Hepatocyte (in vitro differentiated cells): ENCODE results near the gene MAP3K3. TPM values are rescaled to one million over a fixed set of nuclear protein-coding genes. Genes with fewer than 3 reads are reported as not detected.

ENCODE experiments used
- DNase-seq: peaks from one replicate; pipeline ENCODE4 v3.0.0-alpha.2; 2016; ENCODE audit warnings: low spot score
- H2AFZ ChIP-seq: fragments of 200-600 bp; sonication (generic); 2 replicates; pipeline ENCODE4 v1.6.0; 2016; ENCODE audit warnings: antibody characterized with exemption, mild to moderate bottlenecking
- H3K27ac ChIP-seq: fragments of 200-600 bp; sonication (generic); 2 replicates; pipeline ENCODE4 v1.5.1; 2016; ENCODE audit warnings: mild to moderate bottlenecking
- H3K27me3 ChIP-seq: fragments of 200-600 bp; sonication (generic); 2 replicates; pipeline ENCODE4 v1.6.1; 2016
- H3K36me3 ChIP-seq: fragments of 200-600 bp; sonication (generic); replicated peaks from 2 replicates; pipeline ENCODE4 v1.5.1; 2016; ENCODE audit warnings: low read depth; ENCODE audit not compliant: insufficient read depth
- H3K4me1 ChIP-seq: fragments of 200-600 bp; sonication (generic); 2 replicates; pipeline ENCODE4 v1.5.1; 2016; ENCODE audit warnings: mild to moderate bottlenecking, moderate library complexity; ENCODE audit not compliant: insufficient read depth
- H3K4me2 ChIP-seq: fragments of 200-600 bp; sonication (generic); 2 replicates; pipeline ENCODE4 v1.6.0; 2016
- H3K4me3 ChIP-seq: fragments of 200-600 bp; sonication (generic); 2 replicates; pipeline ENCODE4 v1.5.1; 2016; ENCODE audit warnings: mild to moderate bottlenecking
- H3K79me2 ChIP-seq: fragments of 200-600 bp; sonication (generic); 2 replicates; pipeline ENCODE4 v1.6.0; 2017; ENCODE audit warnings: mild to moderate bottlenecking
- H3K9me2 ChIP-seq: fragments of 200-600 bp; sonication (generic); replicated peaks from 2 replicates; pipeline ENCODE4 v1.6.0; 2017; ENCODE audit warnings: mild to moderate bottlenecking; ENCODE audit not compliant: insufficient read depth
- H3K9me3 ChIP-seq: fragments of 200-600 bp; sonication (generic); 2 replicates; pipeline ENCODE4 v1.5.1; 2016; ENCODE audit warnings: low read depth, mild to moderate bottlenecking
- H4K20me1 ChIP-seq: fragments of 200-600 bp; sonication (generic); 2 replicates; pipeline ENCODE4 v1.6.0; 2016; ENCODE audit warnings: mild to moderate bottlenecking; ENCODE audit not compliant: insufficient read depth, poor library complexity, severe bottlenecking
- EZH2 ChIP-seq: fragments of 200-600 bp; sonication (generic); IDR thresholded peaks from 2 replicates; pipeline ENCODE4 v1.6.1; 2016; ENCODE audit warnings: antibody characterized with exemption, mild to moderate bottlenecking, borderline replicate concordance
- EZH2phosphoT487 ChIP-seq: fragments of 200-600 bp; sonication (generic); IDR thresholded peaks from one replicate; pipeline ENCODE4 v1.6.1; 2018; ENCODE audit warnings: antibody characterized with exemption, mild to moderate bottlenecking, low read depth, moderate library complexity; ENCODE audit not compliant: unreplicated experiment, severe bottlenecking
- WGBS: methylation state at CpG from one replicate; pipeline ENCODE4 v1.1.6; 2016; ENCODE audit warnings: low lambda C conversion rate; ENCODE audit errors: missing lambda C conversion rate; 5-methylcytosine and 5-hydroxymethylcytosine counted together
- polyA plus RNA-seq: library from polyadenylated mRNA; unstranded; fragments of >200 nt; fragmentation: Nextera tagmentation; extraction: Ambion mirVana; gene quantifications from 2 replicates; pipeline ENCODE4 v1.2.1, GENCODE V29; 2016
- total RNA-seq: library from RNA; depleted of rRNA; stranded (reverse); fragments of >200 nt; gene quantifications from 2 replicates; pipeline ENCODE4 v1.2.3, GENCODE V29; 2014
- TF ChIP-seq, protein P1 (sequence below): fragments of 200-600 bp; sonication (generic); IDR thresholded peaks from 2 replicates; pipeline ENCODE4 v1.5.1; 2016; ENCODE audit warnings: antibody characterized with exemption, mild to moderate bottlenecking; ENCODE audit not compliant: poor library complexity

Gene MAP3K3
- total and polyA plus RNA-seq, 2 experiments from 2014 or later = 13.4 to 15.5 TPM

- Histone ChIP-seq H4K20me1 (no peaks in the 10 kb centered on the region), H3K27ac (peak overlapping the region; percentile 63), H3K9me3 (no peaks in the 10 kb centered on the region), H3K36me3 (no peaks in the 10 kb centered on the region), H3K4me3 (no peak overlapping the region), H3K4me2 (peak overlapping the region; percentile 52), H3K9me2 (no peaks in the 10 kb centered on the region), H3K4me1 (peaks cover 24% of the 10 kb centered on the region), H3K27me3 (no peaks in the 10 kb centered on the region), H2AFZ (no peak overlapping the region), H3K79me2 (no peaks in the 10 kb centered on the region)
- 49% methylated on average over 4 of the region's 4 CpGs for WGBS
- TF ChIP-seq, protein P1, sequence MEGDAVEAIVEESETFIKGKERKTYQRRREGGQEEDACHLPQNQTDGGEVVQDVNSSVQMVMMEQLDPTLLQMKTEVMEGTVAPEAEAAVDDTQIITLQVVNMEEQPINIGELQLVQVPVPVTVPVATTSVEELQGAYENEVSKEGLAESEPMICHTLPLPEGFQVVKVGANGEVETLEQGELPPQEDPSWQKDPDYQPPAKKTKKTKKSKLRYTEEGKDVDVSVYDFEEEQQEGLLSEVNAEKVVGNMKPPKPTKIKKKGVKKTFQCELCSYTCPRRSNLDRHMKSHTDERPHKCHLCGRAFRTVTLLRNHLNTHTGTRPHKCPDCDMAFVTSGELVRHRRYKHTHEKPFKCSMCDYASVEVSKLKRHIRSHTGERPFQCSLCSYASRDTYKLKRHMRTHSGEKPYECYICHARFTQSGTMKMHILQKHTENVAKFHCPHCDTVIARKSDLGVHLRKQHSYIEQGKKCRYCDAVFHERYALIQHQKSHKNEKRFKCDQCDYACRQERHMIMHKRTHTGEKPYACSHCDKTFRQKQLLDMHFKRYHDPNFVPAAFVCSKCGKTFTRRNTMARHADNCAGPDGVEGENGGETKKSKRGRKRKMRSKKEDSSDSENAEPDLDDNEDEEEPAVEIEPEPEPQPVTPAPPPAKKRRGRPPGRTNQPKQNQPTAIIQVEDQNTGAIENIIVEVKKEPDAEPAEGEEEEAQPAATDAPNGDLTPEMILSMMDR = no peak
- TF ChIP-seq EZH2 (no peak), EZH2phosphoT487 (no peak)
- no peak for DNase-seq
These were observed 53.0 kb downstream of the MAP3K3 start for GRCh38 chr17:63675231-63675606.

- H3K4me3 ChIP-seq = no peak overlapping the region
- H3K4me2 ChIP-seq = peak overlapping the region; percentile 52
- DNase-seq = peak; percentile 85
- no peaks in the 10 kb centered on the region for H3K9me2 ChIP-seq
- H2AFZ ChIP-seq = no peak overlapping the region
- TF ChIP-seq EZH2phosphoT487 (no peak), EZH2 (no peak)
- TF ChIP-seq, protein P1 = no peak
- 58% methylated on average over 6 of the region's 6 CpGs for WGBS
- H3K79me2 ChIP-seq = no peaks in the 10 kb centered on the region
- no peaks in the 10 kb centered on the region for H3K9me3 ChIP-seq
- peak overlapping the region; percentile 63 for H3K27ac ChIP-seq
- H3K4me1 ChIP-seq = peaks cover 24% of the 10 kb centered on the region
- H3K36me3 ChIP-seq = no peaks in the 10 kb centered on the region
- no peaks in the 10 kb centered on the region for H4K20me1 ChIP-seq
- H3K27me3 ChIP-seq = no peaks in the 10 kb centered on the region
These were observed 53.7 kb downstream of the MAP3K3 start for GRCh38 chr17:63675607-63676546.

DNA sequence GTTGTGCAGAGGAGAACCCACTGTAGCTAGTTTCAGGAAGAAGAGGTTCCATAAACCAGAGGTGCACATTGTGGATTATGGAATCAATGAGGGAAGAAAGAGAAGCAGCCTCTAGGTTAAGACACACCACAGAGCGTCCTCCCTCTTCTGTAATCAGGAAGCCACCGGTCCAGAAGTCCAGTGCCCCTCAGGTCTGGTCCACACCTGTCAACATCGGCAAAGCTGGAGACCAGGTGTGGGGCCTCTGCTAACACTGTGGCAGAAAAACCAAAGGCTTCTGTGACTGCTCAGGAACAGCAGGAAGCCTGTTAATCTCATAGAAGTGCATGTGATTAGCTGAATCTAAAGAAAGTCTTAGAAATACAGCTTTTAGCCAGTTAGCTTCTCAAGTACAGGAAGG is 54.4 kb downstream of the MAP3K3 start:
- Histone ChIP-seq H3K79me2 (no peaks in the 10 kb centered on the region), H3K4me3 (no peak overlapping the region), H3K36me3 (no peaks in the 10 kb centered on the region), H2AFZ (no peak overlapping the region), H3K27me3 (no peaks in the 10 kb centered on the region), H3K9me2 (no peaks in the 10 kb centered on the region), H3K4me2 (peak overlapping the region; percentile 52), H3K4me1 (peaks cover 24% of the 10 kb centered on the region), H4K20me1 (no peaks in the 10 kb centered on the region), H3K27ac (peak overlapping the region; percentile 63), H3K9me3 (no peaks in the 10 kb centered on the region)
- TF ChIP-seq, protein P1 = no peak
- TF ChIP-seq EZH2 (no peak), EZH2phosphoT487 (no peak)
- 56% methylated on average over 3 of the region's 3 CpGs for WGBS
- no peak for DNase-seq
